NCI-H1417 treated with DMSO at 0.1 percent for 48 hours (cell line): ENCODE measurements around the gene PRSS35.
"Not testable (repeated sequence)": the region's sequence is repeated elsewhere in the genome, so short reads cannot be mapped to it uniquely, and the experiment has no call there.

Source experiments
- DNase-seq: peaks from one replicate; lab custom pipeline; 2025; lab: John Stamatoyannopoulos, UW

PRSS35 gene

GRCh38 chr6:83511901-83512681 lies at the start of gene PRSS35:
PRSS35 (plus strand) TSS chr6:83512534; CDS start chr6:83523442, 10,908 bp downstream.
- no peak for DNase-seq

- DNase-seq = no peak
Measured at GRCh38 chr6:83463886-83464285, 48.4 kb upstream of the PRSS35 start.

- DNase-seq = no peak
Measured at GRCh38 chr6:83464381-83465140, 47.8 kb upstream of the PRSS35 start.

- no peak for DNase-seq
Measured at GRCh38 chr6:83466328-83466727, 46.0 kb upstream of the PRSS35 start.

GRCh38 chr6:83467620-83468036 lies 44.7 kb upstream of the PRSS35 start:
- no peak for DNase-seq

GRCh38 chr6:83470001-83470400 lies 42.3 kb upstream of the PRSS35 start:
- DNase-seq = no peak

GRCh38 chr6:83470587-83470986 lies 41.7 kb upstream of the PRSS35 start:
- DNase-seq = no peak

- no peak for DNase-seq
Measured at GRCh38 chr6:83472767-83473166, 39.6 kb upstream of the PRSS35 start.

- DNase-seq = peak; percentile 18
Measured at GRCh38 chr6:83474309-83474708, 38.0 kb upstream of the PRSS35 start.

GRCh38 chr6:83476971-83477370 lies 35.4 kb upstream of the PRSS35 start:
- no peak for DNase-seq

GRCh38 chr6:83479389-83479788 lies 32.9 kb upstream of the PRSS35 start:
- no peak for DNase-seq

GRCh38 chr6:83480470-83480869 lies 31.9 kb upstream of the PRSS35 start:
- no peak for DNase-seq

GRCh38 chr6:83481938-83482337 lies 30.4 kb upstream of the PRSS35 start:
- DNase-seq = not testable (repeated sequence)

GRCh38 chr6:83488448-83488847 lies 23.9 kb upstream of the PRSS35 start:
- DNase-seq = no peak

GRCh38 chr6:83488861-83489260 lies 23.5 kb upstream of the PRSS35 start:
- no peak for DNase-seq

GRCh38 chr6:83490217-83490807 lies 22.0 kb upstream of the PRSS35 start:
- DNase-seq = no peak

GRCh38 chr6:83505356-83505755 lies 7.0 kb upstream of the PRSS35 start:
- DNase-seq = no peak

GRCh38 chr6:83509441-83509840 lies 2.9 kb upstream of the PRSS35 start:
- DNase-seq = no peak

- DNase-seq = no peak
Measured at GRCh38 chr6:83510791-83511190, 1.5 kb upstream of the PRSS35 start.

GRCh38 chr6:83511266-83511665 lies 1.1 kb upstream of the PRSS35 start:
- DNase-seq = no peak

GRCh38 chr6:83514466-83514865 lies 2.1 kb downstream of the PRSS35 start:
- DNase-seq = no peak

GRCh38 chr6:83514866-83515466 lies 2.6 kb downstream of the PRSS35 start:
- DNase-seq = no peak

- no peak for DNase-seq
Measured at GRCh38 chr6:83517500-83517899, 5.2 kb downstream of the PRSS35 start.
